DND-41 (cell line): ENCODE measurements around the gene TFB1M.

ENCODE experiments used
- EZH2 ChIP-seq: IDR thresholded peaks from 3 replicates; pipeline ENCODE4 v1.6.1; 2012; ENCODE audit warnings: borderline replicate concordance, low read depth, mild to moderate bottlenecking, moderate library complexity, low read length, inconsistent platforms; ENCODE audit not compliant: severe bottlenecking
- TF ChIP-seq, protein P1 (sequence below): IDR thresholded peaks from 2 replicates; pipeline ENCODE4 v1.5.1; 2012; ENCODE audit warnings: borderline replicate concordance, low read length, moderate library complexity, mild to moderate bottlenecking; ENCODE audit not compliant: poor library complexity, severe bottlenecking; ENCODE audit errors: extremely low read depth

DNA sequence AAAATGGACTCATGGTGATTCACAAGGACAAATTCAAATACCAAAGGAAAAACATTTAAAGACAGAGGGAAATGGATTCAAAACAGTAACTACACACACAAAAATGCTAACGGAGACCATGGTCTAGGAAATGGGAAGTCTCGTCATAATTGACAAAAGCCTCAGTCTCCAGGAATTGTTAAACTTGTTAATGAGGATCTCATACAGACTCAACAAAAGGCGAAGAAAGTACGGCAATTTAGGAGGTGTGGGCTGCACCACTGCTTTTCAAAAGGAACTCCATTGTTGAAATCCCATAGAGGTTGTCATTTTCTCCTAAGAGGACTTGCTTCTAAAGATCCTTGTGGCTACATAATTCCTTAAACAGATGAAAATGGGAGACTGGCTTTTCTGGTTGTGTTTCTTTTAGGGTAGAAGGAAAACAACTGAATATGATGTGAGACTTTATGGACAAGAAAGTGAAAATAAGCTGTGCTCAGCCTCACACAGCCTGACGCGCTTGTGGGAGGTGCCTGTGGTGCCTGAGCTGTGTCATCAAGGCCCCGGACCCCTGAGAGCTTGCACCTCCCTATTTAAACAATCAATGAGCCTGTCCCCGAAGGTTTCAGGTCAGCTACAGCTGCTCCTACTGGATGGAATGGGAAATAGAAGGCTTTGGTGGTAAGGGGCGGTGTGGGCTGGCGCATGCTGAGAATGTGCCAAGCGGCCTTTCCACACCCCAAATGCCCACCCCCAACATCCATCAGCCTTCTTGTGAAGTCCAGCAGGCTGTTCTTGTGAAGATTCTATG, 53.0 kb downstream of the TFB1M start:
- TF ChIP-seq, protein P1, sequence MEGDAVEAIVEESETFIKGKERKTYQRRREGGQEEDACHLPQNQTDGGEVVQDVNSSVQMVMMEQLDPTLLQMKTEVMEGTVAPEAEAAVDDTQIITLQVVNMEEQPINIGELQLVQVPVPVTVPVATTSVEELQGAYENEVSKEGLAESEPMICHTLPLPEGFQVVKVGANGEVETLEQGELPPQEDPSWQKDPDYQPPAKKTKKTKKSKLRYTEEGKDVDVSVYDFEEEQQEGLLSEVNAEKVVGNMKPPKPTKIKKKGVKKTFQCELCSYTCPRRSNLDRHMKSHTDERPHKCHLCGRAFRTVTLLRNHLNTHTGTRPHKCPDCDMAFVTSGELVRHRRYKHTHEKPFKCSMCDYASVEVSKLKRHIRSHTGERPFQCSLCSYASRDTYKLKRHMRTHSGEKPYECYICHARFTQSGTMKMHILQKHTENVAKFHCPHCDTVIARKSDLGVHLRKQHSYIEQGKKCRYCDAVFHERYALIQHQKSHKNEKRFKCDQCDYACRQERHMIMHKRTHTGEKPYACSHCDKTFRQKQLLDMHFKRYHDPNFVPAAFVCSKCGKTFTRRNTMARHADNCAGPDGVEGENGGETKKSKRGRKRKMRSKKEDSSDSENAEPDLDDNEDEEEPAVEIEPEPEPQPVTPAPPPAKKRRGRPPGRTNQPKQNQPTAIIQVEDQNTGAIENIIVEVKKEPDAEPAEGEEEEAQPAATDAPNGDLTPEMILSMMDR: no peak
- no peak for TF ChIP-seq EZH2
